Measurements from ENCODE around the gene N4BP2L1.

- TF ChIP-seq RNF2 (IDR thresholded peaks at IDR 0.05; ENCODE audit: borderline replicate concordance, low read depth) (no peak), CHD4 (IDR thresholded peaks at IDR 0.05; ENCODE audit: borderline replicate concordance) (no peak), RAD21 (conservative IDR thresholded peaks at IDR 0.05 in 1 of 2, IDR thresholded peaks at IDR 0.05 in 1 of 2) (no peak), CTCF (IDR thresholded peaks at IDR 0.05) (no peak), USF2 (IDR thresholded peaks at IDR 0.05) (no peak)
These were observed 18.3 kb upstream of the N4BP2L1 start for GRCh38 chr13:32446220-32446619.

Data from A549 (cell line).